Endothelial cell (in vitro differentiated cells): ENCODE data around the gene ZNF837. TPM values are rescaled to one million over a fixed set of nuclear protein-coding genes. Genes with fewer than 3 reads are reported as not detected.

Experiments used
- DNase-seq: peaks from one replicate; pipeline ENCODE4 v3.0.0; 2021; ENCODE audit warnings: low spot score
- H3K27ac Mint-ChIP-seq: one replicate; pipeline ENCODE4 v1.8.0; 2021; ENCODE audit warnings: mixed read lengths, inconsistent platforms; ENCODE audit not compliant: unreplicated experiment
- H3K27me3 Mint-ChIP-seq: one replicate; pipeline ENCODE4 v1.8.0; 2021; ENCODE audit warnings: mild to moderate bottlenecking, moderate library complexity, mixed read lengths, inconsistent platforms; ENCODE audit not compliant: unreplicated experiment
- H3K36me3 Mint-ChIP-seq: one replicate; pipeline ENCODE4 v1.8.0; 2021; ENCODE audit warnings: mild to moderate bottlenecking, low read depth, mixed read lengths, inconsistent platforms; ENCODE audit not compliant: unreplicated experiment
- H3K4me1 Mint-ChIP-seq: one replicate; pipeline ENCODE4 v1.8.0; 2021; ENCODE audit warnings: mild to moderate bottlenecking, mixed read lengths, inconsistent platforms; ENCODE audit not compliant: unreplicated experiment
- H3K4me3 Mint-ChIP-seq: one replicate; pipeline ENCODE4 v1.8.0; 2021; ENCODE audit warnings: mild to moderate bottlenecking, mixed read lengths, inconsistent platforms; ENCODE audit not compliant: unreplicated experiment
- H3K9me3 Mint-ChIP-seq: one replicate; pipeline ENCODE4 v1.8.0; 2021; ENCODE audit warnings: mixed read lengths, inconsistent platforms; ENCODE audit not compliant: unreplicated experiment
- total RNA-seq: library from RNA; stranded (reverse); fragmentation: NEBNext Ultra II Directional; extraction: Animal tissue kit (Norgen Biotek cat#: 25700); gene quantifications from one replicate; pipeline ENCODE4 v1.2.1, GENCODE V29; 2021; ENCODE audit not compliant: unreplicated experiment
- TF ChIP-seq, protein P1 (sequence below): fragments of 200-600 bp; sonication (generic); IDR thresholded peaks from one replicate; pipeline ENCODE4 v1.5.0; 2021; ENCODE audit warnings: antibody characterized with exemption; ENCODE audit not compliant: unreplicated experiment

Gene ZNF837
- total RNA-seq, 1 donor from 2014 or later = 4.5 TPM

DNA sequence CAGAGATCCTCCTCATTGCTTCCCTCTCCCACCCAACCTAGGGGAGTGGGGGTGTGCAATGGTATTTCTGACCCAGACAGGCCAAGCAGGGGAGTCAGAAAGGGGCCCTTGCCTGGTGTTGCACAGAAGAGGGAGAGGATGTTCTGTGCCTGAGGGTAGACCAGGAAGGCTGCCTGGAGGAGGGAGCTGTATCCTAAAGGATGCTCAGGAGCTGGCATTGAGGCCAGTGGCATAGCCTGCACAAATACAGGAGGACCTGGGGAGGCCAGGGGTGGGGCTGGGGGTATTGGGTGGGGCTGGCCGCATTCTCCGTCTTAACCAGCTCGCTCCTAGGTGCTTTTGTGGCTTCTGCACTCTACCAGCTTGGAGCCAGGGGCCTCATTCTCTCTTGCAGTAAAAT is 19.1 kb upstream of the ZNF837 start:
- Mint-ChIP-seq H3K4me3 (peak overlapping the region; percentile 92), H3K4me1 (peaks cover 4% of the 10 kb centered on the region), H3K27me3 (peaks cover 6% of the 10 kb centered on the region), H3K36me3 (peaks cover 2% of the 10 kb centered on the region), H3K27ac (no peak overlapping the region), H3K9me3 (no peaks in the 10 kb centered on the region)
- TF ChIP-seq, protein P1, sequence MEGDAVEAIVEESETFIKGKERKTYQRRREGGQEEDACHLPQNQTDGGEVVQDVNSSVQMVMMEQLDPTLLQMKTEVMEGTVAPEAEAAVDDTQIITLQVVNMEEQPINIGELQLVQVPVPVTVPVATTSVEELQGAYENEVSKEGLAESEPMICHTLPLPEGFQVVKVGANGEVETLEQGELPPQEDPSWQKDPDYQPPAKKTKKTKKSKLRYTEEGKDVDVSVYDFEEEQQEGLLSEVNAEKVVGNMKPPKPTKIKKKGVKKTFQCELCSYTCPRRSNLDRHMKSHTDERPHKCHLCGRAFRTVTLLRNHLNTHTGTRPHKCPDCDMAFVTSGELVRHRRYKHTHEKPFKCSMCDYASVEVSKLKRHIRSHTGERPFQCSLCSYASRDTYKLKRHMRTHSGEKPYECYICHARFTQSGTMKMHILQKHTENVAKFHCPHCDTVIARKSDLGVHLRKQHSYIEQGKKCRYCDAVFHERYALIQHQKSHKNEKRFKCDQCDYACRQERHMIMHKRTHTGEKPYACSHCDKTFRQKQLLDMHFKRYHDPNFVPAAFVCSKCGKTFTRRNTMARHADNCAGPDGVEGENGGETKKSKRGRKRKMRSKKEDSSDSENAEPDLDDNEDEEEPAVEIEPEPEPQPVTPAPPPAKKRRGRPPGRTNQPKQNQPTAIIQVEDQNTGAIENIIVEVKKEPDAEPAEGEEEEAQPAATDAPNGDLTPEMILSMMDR = no peak
- no peak for DNase-seq

DNA sequence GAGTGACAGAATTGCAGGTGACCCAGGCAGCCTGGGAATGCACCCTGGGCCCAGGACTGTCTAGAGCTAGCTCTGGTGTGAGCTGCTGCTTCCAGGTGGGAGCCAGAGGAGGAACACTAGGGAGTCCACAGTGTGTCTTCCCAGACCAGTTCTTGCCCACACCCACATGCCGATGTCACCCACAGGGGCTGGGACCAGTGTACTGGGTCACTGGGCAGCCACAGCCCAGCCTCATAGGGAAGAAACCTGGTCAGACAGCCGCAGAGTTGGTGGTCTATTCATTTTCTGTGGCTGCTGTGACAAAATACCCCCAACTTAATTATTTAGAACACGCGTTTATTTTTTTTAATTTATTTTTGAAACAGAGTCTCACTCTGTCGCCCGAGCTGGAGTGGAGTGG is 17.7 kb upstream of the ZNF837 start:
- no peak for DNase-seq
- TF ChIP-seq, protein P1 = no peak
- Mint-ChIP-seq H3K36me3 (peaks cover 13% of the 10 kb centered on the region), H3K27ac (no peak overlapping the region), H3K4me3 (no peak overlapping the region), H3K4me1 (peaks cover 4% of the 10 kb centered on the region), H3K9me3 (no peaks in the 10 kb centered on the region), H3K27me3 (peaks cover 10% of the 10 kb centered on the region)

DNA sequence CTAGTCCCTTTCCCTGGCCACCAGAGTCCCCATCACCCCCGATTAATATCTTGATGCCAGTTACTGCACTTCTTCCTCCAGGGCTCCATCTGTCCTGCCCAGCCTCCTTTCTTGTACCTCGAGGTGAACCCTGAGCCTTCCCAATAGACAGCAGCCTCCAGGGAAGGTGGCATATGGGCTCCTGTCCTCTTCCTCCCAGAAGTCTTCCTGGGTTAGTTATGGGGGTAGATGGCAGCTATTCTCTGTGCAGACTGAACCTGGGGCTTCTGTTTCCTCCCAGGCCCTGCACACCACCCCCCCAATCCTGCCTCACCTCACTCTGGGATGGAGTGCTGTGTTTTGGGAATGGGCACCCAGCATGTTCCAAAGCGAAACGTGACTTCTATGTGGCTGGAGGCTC is 17.3 kb upstream of the ZNF837 start:
- Mint-ChIP-seq H3K36me3 (peaks cover 14% of the 10 kb centered on the region), H3K27ac (no peak overlapping the region), H3K4me1 (peaks cover 4% of the 10 kb centered on the region), H3K4me3 (no peak overlapping the region), H3K9me3 (no peaks in the 10 kb centered on the region), H3K27me3 (peaks cover 10% of the 10 kb centered on the region)
- no peak for DNase-seq
- TF ChIP-seq, protein P1 = no peak

DNA sequence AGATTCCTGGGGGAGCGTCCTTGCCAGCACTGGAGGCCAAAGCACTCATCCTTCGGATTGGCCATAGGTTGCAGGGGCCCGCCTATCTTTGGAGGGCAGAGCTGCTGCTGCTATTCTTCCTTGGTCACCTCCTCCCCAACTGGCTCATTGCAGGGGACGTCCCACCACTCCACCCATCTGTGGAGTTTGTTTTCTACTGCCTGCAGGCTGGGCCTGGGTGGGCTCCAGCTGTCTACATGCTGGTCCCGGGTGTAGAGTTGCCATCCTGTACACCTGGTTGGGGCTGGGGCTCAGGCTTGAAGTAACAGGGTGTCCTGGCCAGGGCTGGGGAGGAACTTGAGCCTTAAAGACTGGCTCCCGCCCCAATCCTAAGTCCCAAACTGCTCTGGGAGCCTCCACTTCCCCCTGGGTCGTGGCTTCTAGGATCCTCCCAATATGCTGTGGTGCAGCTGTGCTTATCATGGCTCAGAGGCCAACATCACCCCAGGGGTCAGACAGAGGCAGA is 16.8 kb upstream of the ZNF837 start:
- no peak overlapping the region for H3K27ac Mint-ChIP-seq
- H3K36me3 Mint-ChIP-seq = peaks cover 19% of the 10 kb centered on the region
- peaks cover 10% of the 10 kb centered on the region for H3K27me3 Mint-ChIP-seq
- TF ChIP-seq, protein P1 = no peak
- H3K9me3 Mint-ChIP-seq = no peaks in the 10 kb centered on the region
- H3K4me3 Mint-ChIP-seq = no peak overlapping the region
- no peak for DNase-seq
- peaks cover 4% of the 10 kb centered on the region for H3K4me1 Mint-ChIP-seq

DNA sequence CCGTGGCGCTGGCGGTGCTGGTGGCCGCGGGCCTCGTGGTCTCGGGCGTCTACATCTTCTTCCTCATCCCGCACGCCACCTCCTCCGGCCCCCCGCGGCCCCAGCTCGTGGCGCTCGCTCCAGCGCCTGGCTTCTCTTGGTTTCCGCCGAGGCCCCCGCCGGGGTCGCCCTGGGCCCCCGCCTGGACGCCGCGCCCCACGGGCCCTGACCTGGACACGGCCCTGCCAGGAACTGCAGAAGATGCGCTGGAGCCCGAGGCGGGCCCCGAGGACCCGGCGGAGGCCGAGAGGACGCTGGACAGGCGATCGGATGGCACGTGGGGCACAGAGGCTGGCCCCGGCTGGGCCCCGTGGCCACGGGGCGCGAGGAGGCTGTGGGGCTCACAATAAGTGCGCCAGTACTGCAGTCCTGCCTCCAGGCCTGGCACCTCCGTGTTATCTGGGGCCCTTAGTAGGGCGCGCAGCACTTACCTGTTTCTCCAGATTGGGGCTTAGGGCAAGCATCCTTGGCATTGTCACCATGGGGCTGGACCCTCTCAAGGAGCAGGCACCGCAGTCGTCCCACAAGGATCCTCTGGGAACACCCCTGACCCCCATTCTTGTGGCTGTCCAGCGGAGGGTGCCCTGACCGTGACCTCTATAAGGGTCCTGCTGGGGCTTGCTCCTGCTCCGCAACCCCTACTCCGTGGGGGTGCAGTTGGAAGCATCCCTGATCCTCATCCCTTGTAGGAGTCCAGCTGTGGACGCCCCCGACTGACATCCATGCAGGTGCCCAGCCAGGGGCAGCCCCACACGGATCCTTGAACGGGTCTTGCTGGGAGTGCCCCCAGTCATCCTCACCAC is 16.1 kb upstream of the ZNF837 start:
- H3K36me3 Mint-ChIP-seq = peaks cover 19% of the 10 kb centered on the region
- TF ChIP-seq, protein P1 = no peak
- H3K4me1 Mint-ChIP-seq = peaks cover 4% of the 10 kb centered on the region
- peaks cover 10% of the 10 kb centered on the region for H3K27me3 Mint-ChIP-seq
- no peak overlapping the region for H3K27ac Mint-ChIP-seq
- H3K9me3 Mint-ChIP-seq = no peaks in the 10 kb centered on the region
- H3K4me3 Mint-ChIP-seq = no peak overlapping the region
- no peak for DNase-seq
